Transverse colon (tissue), 3 donors: ENCODE data around the gene RIMS3.
"Not testable (repeated sequence)": the region's sequence is repeated elsewhere in the genome, so short reads cannot be mapped to it uniquely, and the experiment has no call there.

Experiments
- EP300 ChIP-seq: sonication (generic); formaldehyde crosslinking; IDR thresholded peaks from one replicate; pipeline ENCODE4 v1.6.1; 2017; ENCODE audit warnings: antibody characterized with exemption, low read depth
- POLR2A ChIP-seq: fragments of 450-650 bp; IDR thresholded peaks from one replicate; pipeline ENCODE4 v1.6.1; 2016; ENCODE audit warnings: antibody characterized with exemption, mild to moderate bottlenecking, moderate library complexity
- TF ChIP-seq, protein P1 (sequence below), 5 experiments: fragments of 200-600 bp in 3 of 5; fragments of 450-650 bp in 2 of 5; sonication (generic) in 3 of 5; IDR thresholded peaks; 1 replicate in 2 of 5; 2 replicates in 3 of 5; pipeline ENCODE4 v1.5.1; 2016 to 2017; ENCODE audit warnings: antibody characterized with exemption in 5 of 5, inconsistent platforms in 3 of 5, mild to moderate bottlenecking in 2 of 5, moderate library complexity in 1 of 5

DNA sequence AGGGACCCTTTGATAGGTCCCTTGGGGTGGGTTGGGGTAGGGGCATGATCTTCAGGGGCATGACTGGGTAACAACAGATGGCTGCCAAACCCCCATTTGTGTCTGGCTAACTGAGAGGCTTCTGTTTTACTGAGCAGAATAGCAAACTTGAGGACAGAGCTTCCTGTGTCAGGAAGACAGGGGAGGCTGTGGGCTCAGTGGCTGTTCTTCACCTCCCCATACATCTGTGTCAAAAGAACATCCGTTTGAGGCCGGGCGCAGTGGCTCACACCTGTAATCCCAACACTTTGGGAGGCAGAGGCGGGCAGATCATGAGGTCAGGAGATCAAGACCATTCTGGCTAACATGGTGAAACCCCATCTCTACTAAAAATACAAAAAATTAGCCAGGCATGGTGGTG, 35.9 kb downstream of the RIMS3 start:
- TF ChIP-seq, protein P1, sequence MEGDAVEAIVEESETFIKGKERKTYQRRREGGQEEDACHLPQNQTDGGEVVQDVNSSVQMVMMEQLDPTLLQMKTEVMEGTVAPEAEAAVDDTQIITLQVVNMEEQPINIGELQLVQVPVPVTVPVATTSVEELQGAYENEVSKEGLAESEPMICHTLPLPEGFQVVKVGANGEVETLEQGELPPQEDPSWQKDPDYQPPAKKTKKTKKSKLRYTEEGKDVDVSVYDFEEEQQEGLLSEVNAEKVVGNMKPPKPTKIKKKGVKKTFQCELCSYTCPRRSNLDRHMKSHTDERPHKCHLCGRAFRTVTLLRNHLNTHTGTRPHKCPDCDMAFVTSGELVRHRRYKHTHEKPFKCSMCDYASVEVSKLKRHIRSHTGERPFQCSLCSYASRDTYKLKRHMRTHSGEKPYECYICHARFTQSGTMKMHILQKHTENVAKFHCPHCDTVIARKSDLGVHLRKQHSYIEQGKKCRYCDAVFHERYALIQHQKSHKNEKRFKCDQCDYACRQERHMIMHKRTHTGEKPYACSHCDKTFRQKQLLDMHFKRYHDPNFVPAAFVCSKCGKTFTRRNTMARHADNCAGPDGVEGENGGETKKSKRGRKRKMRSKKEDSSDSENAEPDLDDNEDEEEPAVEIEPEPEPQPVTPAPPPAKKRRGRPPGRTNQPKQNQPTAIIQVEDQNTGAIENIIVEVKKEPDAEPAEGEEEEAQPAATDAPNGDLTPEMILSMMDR (IDR thresholded peaks at IDR 0.05): not testable (repeated sequence)
- not testable (repeated sequence) for TF ChIP-seq EP300, POLR2A
